Natural killer cell (primary cell): Measurements from ENCODE around the gene MRPS11. TPM values are rescaled to one million over a fixed set of nuclear protein-coding genes. Genes with fewer than 3 reads are reported as not detected.
"Not testable (repeated sequence)": the region's sequence is repeated elsewhere in the genome, so short reads cannot be mapped to it uniquely, and the experiment has no call there.

ENCODE experiments used
- ATAC-seq, 3 donors: fragments of 150-1000 bp in 2 of 3; fragments of 200-7000 bp in 1 of 3; cut with Tn5 transposase; 1 replicate in 1 of 3; 2 replicates in 2 of 3; pipeline ENCODE4 v1.10.0; 2021; ENCODE audit warnings: mild to moderate bottlenecking in 2 of 3, moderate library complexity in 2 of 3
- DNase-seq, 2 donors: peaks; one replicate each; pipeline versions ENCODE4 v3.0.0 to v3.0.0-alpha.2; 2013 to 2021; ENCODE audit warnings: mixed read lengths in 1 of 2
- H3K27ac ChIP-seq: one replicate; pipeline ENCODE4 v1.5.1; 2013; ENCODE audit warnings: mild to moderate bottlenecking, low read length
- H3K27me3 ChIP-seq: one replicate; pipeline ENCODE4 v1.6.1; 2013; ENCODE audit warnings: low read length; ENCODE audit not compliant: control insufficient read depth, insufficient read depth
- H3K36me3 ChIP-seq: one replicate; pipeline ENCODE4 v1.6.1; 2013; ENCODE audit warnings: low read length; ENCODE audit not compliant: control insufficient read depth, insufficient read depth
- H3K4me1 ChIP-seq: one replicate; pipeline ENCODE4 v1.6.1; 2013; ENCODE audit warnings: low read length; ENCODE audit not compliant: control insufficient read depth, insufficient read depth
- H3K4me3 ChIP-seq: one replicate; pipeline ENCODE4 v1.5.1; 2013; ENCODE audit warnings: low read length
- H3K9me3 ChIP-seq: one replicate; pipeline ENCODE4 v1.6.1; 2013; ENCODE audit warnings: low read length; ENCODE audit not compliant: control insufficient read depth, insufficient read depth
- H3K27ac Mint-ChIP-seq, 2 donors: one replicate each; pipeline ENCODE4 v1.8.0; 2022; ENCODE audit warnings: mild to moderate bottlenecking in 2 of 2, mixed read lengths in 2 of 2, moderate library complexity in 1 of 2
- H3K27me3 Mint-ChIP-seq, 2 donors: one replicate each; pipeline ENCODE4 v1.8.0; 2022; ENCODE audit warnings: low read depth in 2 of 2, mixed read lengths in 2 of 2
- H3K36me3 Mint-ChIP-seq: one replicate; pipeline ENCODE4 v1.8.0; 2022; ENCODE audit warnings: mixed read lengths
- H3K4me1 Mint-ChIP-seq, 2 donors: one replicate each; pipeline ENCODE4 v1.8.0; 2022; ENCODE audit warnings: mixed read lengths in 2 of 2
- H3K4me3 Mint-ChIP-seq: one replicate; pipeline ENCODE4 v1.8.0; 2022; ENCODE audit warnings: mild to moderate bottlenecking, moderate library complexity, mixed read lengths
- H3K9me3 Mint-ChIP-seq, 2 donors: one replicate each; pipeline ENCODE4 v1.8.0; 2022; ENCODE audit warnings: mixed read lengths in 2 of 2
- WGBS: methylation state at CpG from one replicate; pipeline ENCODE4 v1.1.7; 2013; ENCODE audit warnings: missing lambda C conversion rate; ENCODE audit not compliant: insufficient coverage; 5-methylcytosine and 5-hydroxymethylcytosine counted together
- intact Hi-C: fragments of 100-400 bp; cut with micrococcal nuclease; formaldehyde crosslinking; loops from one replicate; pipeline ENCODE4 v1.14.2; 2022
- total RNA-seq, 4 donors: library from RNA; stranded (reverse); fragments of 120-200 nt in 1 of 4; gene quantifications; one replicate each; pipeline versions ENCODE4 v1.2.3 to v1.2.4, GENCODE V29; 2013 to 2022
- TF ChIP-seq, protein P1 (sequence below): fragments of 200-600 bp; IDR thresholded peaks from one replicate; pipeline ENCODE4 v1.8.0; 2022; ENCODE audit warnings: antibody characterized with exemption

MRPS11 gene
- total RNA-seq, 3 donors from 2014 or later (not counting 1 experiment from before 2014, with no cell fraction given) = 17.0 to 27.6 (median 22.4) TPM

DNA sequence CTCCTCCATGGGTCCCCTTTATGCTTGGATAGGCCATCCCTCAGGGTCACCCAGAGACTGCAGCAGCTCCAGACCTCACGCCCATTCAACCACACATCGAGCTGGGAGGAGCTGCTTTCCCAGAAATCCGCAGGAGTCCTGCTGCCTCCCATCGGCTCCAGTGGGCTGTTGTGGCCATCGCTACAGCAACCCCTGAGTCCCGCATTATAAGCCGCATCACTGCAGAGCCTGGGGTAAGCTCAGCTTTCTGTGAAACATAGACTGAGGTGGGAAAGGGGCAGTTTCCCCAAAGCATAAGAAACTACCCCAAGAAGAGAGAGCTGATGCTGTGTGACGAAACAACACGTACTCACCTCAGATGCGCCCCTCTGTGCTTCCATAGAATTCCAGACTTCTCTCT lies 36.1 kb upstream of the MRPS11 start:
- Histone ChIP-seq H3K4me1 (no peaks in the 10 kb centered on the region), H3K9me3 (no peaks in the 10 kb centered on the region), H3K27me3 (no peaks in the 10 kb centered on the region), H3K4me3 (no peak overlapping the region), H3K36me3 (no peaks in the 10 kb centered on the region), H3K27ac (no peak overlapping the region)
- DNase-seq = no peak
- Mint-ChIP-seq H3K27ac (no peak overlapping the region), H3K9me3 (no peaks in the 10 kb centered on the region), H3K4me1 (no peaks in the 10 kb centered on the region), H3K27me3 (peaks cover 15 to 24% of the 10 kb centered on the region in 2 donors), H3K4me3 (no peak overlapping the region), H3K36me3 (no peaks in the 10 kb centered on the region)
- TF ChIP-seq, protein P1, sequence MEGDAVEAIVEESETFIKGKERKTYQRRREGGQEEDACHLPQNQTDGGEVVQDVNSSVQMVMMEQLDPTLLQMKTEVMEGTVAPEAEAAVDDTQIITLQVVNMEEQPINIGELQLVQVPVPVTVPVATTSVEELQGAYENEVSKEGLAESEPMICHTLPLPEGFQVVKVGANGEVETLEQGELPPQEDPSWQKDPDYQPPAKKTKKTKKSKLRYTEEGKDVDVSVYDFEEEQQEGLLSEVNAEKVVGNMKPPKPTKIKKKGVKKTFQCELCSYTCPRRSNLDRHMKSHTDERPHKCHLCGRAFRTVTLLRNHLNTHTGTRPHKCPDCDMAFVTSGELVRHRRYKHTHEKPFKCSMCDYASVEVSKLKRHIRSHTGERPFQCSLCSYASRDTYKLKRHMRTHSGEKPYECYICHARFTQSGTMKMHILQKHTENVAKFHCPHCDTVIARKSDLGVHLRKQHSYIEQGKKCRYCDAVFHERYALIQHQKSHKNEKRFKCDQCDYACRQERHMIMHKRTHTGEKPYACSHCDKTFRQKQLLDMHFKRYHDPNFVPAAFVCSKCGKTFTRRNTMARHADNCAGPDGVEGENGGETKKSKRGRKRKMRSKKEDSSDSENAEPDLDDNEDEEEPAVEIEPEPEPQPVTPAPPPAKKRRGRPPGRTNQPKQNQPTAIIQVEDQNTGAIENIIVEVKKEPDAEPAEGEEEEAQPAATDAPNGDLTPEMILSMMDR = no peak
- 86% methylated on average over 10 of the region's 10 CpGs for WGBS
- intact Hi-C loops = no loop called here
- ATAC-seq = no peak

DNA sequence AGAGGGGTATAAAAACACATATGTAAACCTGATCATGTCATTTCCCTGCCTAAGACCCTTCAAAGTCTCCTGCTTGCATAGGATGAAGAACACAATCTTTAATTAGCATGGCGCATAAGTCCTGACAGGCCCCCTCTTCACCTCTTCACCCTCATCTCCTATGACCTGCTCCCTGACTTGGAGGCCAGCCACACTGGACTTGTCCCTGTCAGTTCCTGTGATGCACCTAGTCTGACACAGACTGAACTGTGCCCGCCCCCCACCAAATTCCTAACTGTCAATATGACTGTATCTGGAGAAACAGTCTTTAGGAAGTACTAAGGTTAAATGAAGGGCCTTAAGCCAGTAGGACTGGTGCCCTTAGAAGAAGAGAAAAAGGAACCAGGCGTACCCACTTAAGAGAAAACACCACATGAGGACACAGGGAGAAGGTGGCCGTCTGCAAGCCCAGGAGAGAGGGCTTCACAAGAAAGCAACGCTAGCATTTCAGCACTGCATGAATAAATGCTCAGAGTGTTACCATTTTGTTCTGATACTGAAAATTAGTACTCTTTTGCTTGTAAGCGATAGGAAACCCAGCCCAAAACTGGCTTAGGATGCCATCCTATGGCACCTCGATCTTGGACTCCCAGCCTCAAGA lies 34.3 kb upstream of the MRPS11 start:
- peaks cover 15 to 27% of the 10 kb centered on the region in 2 donors for H3K27me3 Mint-ChIP-seq
- 89% methylated on average over 7 of the region's 7 CpGs for WGBS
- intact Hi-C loops = no loop called here
- TF ChIP-seq, protein P1 = no peak
- ATAC-seq (no peak), DNase-seq (no peak)
- Histone ChIP-seq H3K27me3 (no peaks in the 10 kb centered on the region), H3K36me3 (no peaks in the 10 kb centered on the region), H3K4me3 (no peak overlapping the region), H3K9me3 (no peaks in the 10 kb centered on the region), H3K27ac (no peak overlapping the region), H3K4me1 (no peaks in the 10 kb centered on the region)
- no peaks in the 10 kb centered on the region for H3K4me1 Mint-ChIP-seq
- no peak overlapping the region for H3K27ac Mint-ChIP-seq
- H3K4me3 Mint-ChIP-seq = no peak overlapping the region
- H3K9me3 Mint-ChIP-seq = no peaks in the 10 kb centered on the region
- H3K36me3 Mint-ChIP-seq = no peaks in the 10 kb centered on the region

DNA sequence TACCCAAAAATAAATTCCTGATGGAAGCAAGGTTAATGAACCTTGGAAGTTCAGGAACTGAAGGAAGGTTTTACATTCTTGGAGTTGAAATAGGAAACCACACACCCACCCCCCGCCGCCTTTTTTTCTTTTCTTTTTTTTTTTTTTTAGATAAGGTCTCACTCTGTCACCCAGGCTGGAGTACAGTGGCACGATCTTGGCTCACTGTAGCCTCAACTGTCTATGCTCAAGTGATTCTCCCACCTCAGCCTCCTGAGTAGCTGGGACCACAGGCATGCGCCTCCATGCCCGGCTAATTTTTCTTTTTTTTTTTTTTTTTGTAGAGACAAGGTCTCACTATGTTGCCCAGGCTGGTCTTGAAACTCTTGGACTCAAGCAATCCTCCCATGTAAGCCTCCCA lies 33.4 kb upstream of the MRPS11 start:
- H3K27ac ChIP-seq, ATAC-seq, intact Hi-C loops, H3K9me3 Mint-ChIP-seq, H3K4me1 ChIP-seq, H3K36me3 Mint-ChIP-seq, H3K4me1 Mint-ChIP-seq, H3K27ac Mint-ChIP-seq, H3K9me3 ChIP-seq, DNase-seq, H3K36me3 ChIP-seq, H3K4me3 Mint-ChIP-seq, H3K4me3 ChIP-seq, H3K27me3 ChIP-seq: not testable (repeated sequence)
- 87% methylated on average over 5 of the region's 5 CpGs for WGBS
- peaks cover 11 to 33% of the 10 kb centered on the region in 2 donors for H3K27me3 Mint-ChIP-seq

DNA sequence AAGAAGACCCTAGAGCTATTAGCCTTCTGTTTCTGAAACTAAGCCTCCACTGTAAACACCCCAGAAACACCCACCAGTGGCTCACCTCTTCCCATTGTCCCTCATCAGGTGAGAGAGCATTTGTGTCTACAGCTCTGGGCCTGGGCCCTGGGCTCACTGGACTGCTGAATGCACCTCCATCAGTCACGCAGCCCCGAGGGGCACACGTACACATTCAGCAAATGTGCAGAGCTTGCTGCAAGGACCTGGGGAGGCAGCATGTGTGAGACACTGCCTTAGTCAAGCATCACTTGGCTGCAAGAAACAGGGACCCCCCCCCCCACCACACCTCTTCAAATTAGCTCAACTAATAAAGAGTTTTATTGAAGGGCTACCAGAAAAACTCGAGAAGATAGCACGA lies 29.3 kb upstream of the MRPS11 start:
- no peaks in the 10 kb centered on the region for H3K9me3 Mint-ChIP-seq
- no peaks in the 10 kb centered on the region for H3K36me3 ChIP-seq
- H3K4me1 ChIP-seq = no peaks in the 10 kb centered on the region
- H3K27me3 Mint-ChIP-seq = peaks cover 12 to 51% of the 10 kb centered on the region in 2 donors
- DNase-seq = no peak
- intact Hi-C loops = no loop called here
- TF ChIP-seq, protein P1 = no peak
- no peak overlapping the region for H3K4me3 Mint-ChIP-seq
- H3K27ac ChIP-seq = no peak overlapping the region
- H3K27ac Mint-ChIP-seq = no peak overlapping the region
- H3K4me1 Mint-ChIP-seq = no peaks in the 10 kb centered on the region
- H3K27me3 ChIP-seq = peaks cover 8% of the 10 kb centered on the region
- H3K4me3 ChIP-seq = no peak overlapping the region
- 80% methylated on average over 5 of the region's 5 CpGs for WGBS
- peaks cover under 1% of the 10 kb centered on the region for H3K36me3 Mint-ChIP-seq
- ATAC-seq = no peak
- no peaks in the 10 kb centered on the region for H3K9me3 ChIP-seq
